Activated CD4-positive, alpha-beta T cell treated with anti-CD3 and anti-CD28 coated beads for 24 hours (primary cell): ENCODE data around the gene KIF5A.
"Not testable (repeated sequence)": the region's sequence is repeated elsewhere in the genome, so short reads cannot be mapped to it uniquely, and the experiment has no call there.

Experiments used
- DNase-seq, 2 donors: peaks; one replicate each; pipeline ENCODE4 v3.0.0-alpha.2; 2020; ENCODE audit warnings: low read depth in 2 of 2

The KIF5A gene

GRCh38 chr12:57607958-57608663, 58.3 kb downstream of the KIF5A start:
- DNase-seq: no peak

- no peak for DNase-seq
Measured at GRCh38 chr12:57609101-57609780, 59.4 kb downstream of the KIF5A start.

DNA sequence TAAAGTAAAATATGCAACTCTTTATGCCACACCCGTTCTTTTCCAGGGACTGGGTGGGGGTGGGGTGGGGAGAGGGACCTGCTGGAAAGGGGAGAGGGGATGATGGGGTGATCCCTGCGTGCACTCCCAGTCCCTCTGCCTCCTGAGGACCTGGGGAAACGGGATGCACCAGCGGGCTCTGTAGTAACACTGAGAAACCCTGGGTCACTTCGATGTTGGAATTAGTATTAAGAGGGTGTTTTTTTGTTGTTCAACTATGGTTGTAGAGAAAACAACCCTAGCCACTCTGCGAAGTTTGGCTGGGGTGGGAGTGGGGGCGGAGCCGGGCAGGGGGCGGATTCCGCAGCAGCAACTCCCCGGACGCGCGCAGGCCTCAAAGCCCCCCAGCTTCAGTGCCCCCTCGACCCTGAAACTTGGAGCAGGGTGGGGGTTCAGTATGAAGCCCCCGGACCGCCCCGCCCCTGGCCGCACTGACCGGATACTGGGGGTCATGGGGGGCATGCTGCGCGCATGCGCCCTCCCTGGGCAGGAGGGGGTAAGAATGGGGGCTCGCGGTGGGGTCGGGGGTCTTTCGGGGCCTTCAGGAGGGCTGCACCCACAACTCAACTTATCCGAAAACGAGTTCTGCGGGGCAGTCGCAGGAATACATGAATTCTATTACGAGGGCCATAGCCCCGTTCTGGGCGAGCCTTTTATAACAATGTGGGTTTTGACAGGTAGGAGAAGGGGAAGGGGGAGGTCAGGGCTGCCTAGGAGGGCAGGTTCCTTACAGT, 60.1 kb downstream of the KIF5A start:
- no peak for DNase-seq

GRCh38 chr12:57610554-57611107, 60.8 kb downstream of the KIF5A start:
- DNase-seq: no peak

DNA sequence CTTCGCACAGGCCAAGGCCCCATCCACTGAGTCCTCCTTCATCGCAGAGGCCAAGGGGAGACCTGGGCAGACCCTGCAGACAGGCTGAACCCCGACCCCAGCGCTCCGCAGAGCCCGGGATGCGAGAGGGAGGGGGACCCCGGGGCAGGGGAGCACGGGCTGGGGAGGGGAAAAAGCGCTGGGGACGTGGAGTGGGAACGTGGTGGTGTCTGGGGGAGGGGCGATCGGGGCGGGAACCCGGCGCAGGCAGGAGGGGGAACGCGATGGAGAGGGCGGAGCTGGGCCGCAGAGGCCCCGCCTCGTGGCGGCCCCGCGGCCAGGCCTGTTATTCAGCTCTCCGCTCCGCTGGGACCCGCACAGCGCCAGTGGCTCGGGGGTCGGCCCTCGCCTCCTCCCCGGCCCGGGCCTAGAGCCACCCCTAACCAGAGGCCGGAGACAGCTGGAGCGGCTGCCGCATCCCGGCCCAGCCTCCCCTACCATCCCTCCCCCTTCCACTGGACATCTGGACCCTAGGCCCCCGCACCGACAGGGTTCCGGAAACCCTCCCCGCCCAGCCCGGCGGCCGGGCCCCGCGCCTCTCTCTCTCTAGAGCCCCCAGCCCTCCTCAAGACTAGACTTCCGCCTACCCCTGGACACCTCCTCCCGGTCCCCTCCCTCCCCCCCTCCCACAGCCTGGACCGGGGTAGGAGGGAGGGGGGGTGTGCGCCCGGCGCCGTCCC, 61.4 kb downstream of the KIF5A start, which contains the start of gene ARHGEF25:
Gene ARHGEF25, plus strand, starts transcription at position 328 of the 719 bp plus-strand sequence. CDS start 460 bp downstream, outside the sequence.
- peak; percentile 33 to 48 for DNase-seq

GRCh38 chr12:57611827-57612710, 62.2 kb downstream of the KIF5A start:
- DNase-seq: no peak

DNA sequence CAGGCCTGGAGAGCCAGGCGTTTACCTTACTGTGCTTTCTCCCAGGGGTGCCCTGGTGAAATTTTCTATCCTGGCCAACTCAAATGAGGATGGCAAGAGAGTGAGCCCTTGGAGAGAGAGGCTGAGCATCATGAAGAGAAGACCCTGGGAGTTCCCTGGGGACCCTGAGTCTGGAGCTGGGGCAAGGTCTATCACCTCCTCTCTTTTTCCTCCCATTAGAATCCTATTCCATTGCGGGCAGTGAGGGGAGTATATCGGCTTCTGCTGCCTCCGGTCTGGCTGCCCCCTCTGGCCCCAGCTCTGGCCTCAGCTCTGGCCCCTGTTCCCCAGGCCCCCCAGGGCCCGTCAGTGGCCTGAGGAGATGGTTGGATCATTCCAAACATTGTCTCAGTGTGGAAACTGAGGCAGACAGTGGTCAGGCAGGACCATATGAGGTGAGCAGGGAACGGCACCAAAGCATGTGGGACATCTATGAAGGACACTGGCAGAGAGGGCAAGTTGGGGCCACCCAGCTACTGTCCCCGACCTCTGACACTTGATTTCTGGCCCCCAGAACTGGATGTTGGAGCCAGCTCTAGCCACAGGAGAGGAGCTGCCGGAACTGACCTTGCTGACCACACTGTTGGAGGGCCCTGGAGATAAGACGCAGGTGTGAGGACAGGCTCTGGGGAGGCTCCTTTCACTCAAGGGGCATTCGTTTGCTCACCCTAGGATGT, 63.0 kb downstream of the KIF5A start:
- DNase-seq: no peak

GRCh38 chr12:57613427-57614109, 63.7 kb downstream of the KIF5A start:
- no peak for DNase-seq

GRCh38 chr12:57614178-57614947, 64.5 kb downstream of the KIF5A start:
- DNase-seq: no peak

DNA sequence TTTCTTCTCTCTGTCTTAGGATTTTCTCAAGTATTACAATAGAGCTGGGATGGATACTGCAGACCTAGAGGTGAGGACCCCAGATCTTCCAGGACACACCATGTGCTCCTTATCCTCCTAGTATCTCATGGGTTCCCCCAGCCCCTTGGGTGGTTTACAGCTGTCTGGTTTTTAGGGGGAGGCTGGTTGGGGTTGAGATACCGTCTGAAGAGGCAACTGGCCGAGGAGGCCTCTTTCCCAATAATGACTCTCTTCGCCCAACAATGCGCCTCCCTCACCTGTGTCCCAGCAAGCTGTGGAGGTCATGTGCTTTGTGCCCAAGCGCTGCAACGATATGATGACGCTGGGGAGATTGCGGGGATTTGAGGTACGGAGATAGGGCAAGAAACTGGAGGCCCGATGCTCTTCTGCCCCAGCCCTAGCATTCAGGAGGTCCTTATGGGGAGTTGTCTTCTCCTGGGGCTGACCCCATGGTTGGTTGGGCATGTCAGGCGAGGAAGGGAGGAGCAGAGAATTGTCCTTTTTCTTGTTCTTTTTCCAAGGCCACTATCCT, 65.2 kb downstream of the KIF5A start:
- no peak for DNase-seq

- no peak for DNase-seq
Measured at GRCh38 chr12:57615637-57616036, 65.8 kb downstream of the KIF5A start.

- no peak for DNase-seq
Measured at GRCh38 chr12:57616383-57617101, 66.7 kb downstream of the KIF5A start.

- DNase-seq: no peak
Measured at GRCh38 chr12:57617942-57618341, 68.1 kb downstream of the KIF5A start.

GRCh38 chr12:57618431-57618830, 68.6 kb downstream of the KIF5A start:
- not testable (repeated sequence) for DNase-seq

DNA sequence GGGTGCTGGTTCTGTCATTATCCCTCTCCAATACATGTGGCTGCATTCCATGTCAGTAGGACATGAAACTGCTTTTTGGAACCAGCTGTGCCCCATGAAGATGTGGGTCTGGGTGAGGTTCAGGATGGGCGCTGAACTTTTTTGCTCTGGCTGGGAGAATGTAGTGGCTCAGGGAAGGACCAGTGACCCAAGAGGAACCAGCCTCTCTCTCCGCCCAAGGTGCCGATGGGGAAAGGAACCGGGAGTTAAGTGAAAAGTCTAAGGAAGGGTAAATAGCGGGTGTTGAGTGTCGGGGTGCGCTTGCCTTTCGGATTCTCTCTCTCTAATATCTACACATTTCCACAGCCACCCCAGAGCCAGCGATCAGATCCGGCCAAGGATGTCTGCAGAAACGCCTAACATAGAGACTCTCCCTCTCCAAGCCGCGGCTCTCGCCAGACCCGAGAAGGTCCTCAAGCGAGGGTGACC, 69.2 kb downstream of the KIF5A start:
- DNase-seq: no peak

GRCh38 chr12:57619434-57620244, 69.8 kb downstream of the KIF5A start:
- DNase-seq: no peak
